HG03039 (cell line): Measurements from ENCODE around the gene FSD1L.

Source experiments
- ATAC-seq: cut with Tn5 transposase; IDR thresholded peaks from one replicate; pipeline ENCODE4 v1.9.1; 2021; ENCODE audit warnings: mild to moderate bottlenecking, moderate library complexity; ENCODE audit not compliant: unreplicated experiment

Gene FSD1L

GRCh38 chr9:105432247-105432842, 15.5 kb upstream of the FSD1L start:
- ATAC-seq, result no peak

- ATAC-seq, result no peak
Measured at GRCh38 chr9:105435453-105435852, 12.4 kb upstream of the FSD1L start.

GRCh38 chr9:105436783-105437182, 11.1 kb upstream of the FSD1L start:
- no peak for ATAC-seq

GRCh38 chr9:105437704-105438103, 10.1 kb upstream of the FSD1L start:
- no peak for ATAC-seq

- no peak for ATAC-seq
Measured at GRCh38 chr9:105438141-105438806, 9.6 kb upstream of the FSD1L start.

GRCh38 chr9:105439428-105439827, 8.4 kb upstream of the FSD1L start:
- ATAC-seq, result no peak

GRCh38 chr9:105441616-105442160, 6.1 kb upstream of the FSD1L start:
- ATAC-seq, result no peak

GRCh38 chr9:105443121-105443520, 4.7 kb upstream of the FSD1L start:
- ATAC-seq, result no peak

GRCh38 chr9:105444130-105444529, 3.7 kb upstream of the FSD1L start:
- no peak for ATAC-seq

- ATAC-seq, result no peak
Measured at GRCh38 chr9:105445203-105445881, 2.5 kb upstream of the FSD1L start.

GRCh38 chr9:105447386-105447813, 434 bp upstream of the FSD1L start:
- no peak for ATAC-seq

GRCh38 chr9:105449081-105449480, 1.2 kb downstream of the FSD1L start:
- no peak for ATAC-seq

GRCh38 chr9:105452185-105452584, 4.4 kb downstream of the FSD1L start:
- ATAC-seq, result no peak

GRCh38 chr9:105455836-105456475, 8.1 kb downstream of the FSD1L start:
- no peak for ATAC-seq

GRCh38 chr9:105457560-105458294, 9.9 kb downstream of the FSD1L start:
- ATAC-seq, result no peak

- ATAC-seq, result no peak
Measured at GRCh38 chr9:105458404-105458803, 10.6 kb downstream of the FSD1L start.

- ATAC-seq, result no peak
Measured at GRCh38 chr9:105459336-105459735, 11.5 kb downstream of the FSD1L start.

GRCh38 chr9:105466898-105467455, 19.1 kb downstream of the FSD1L start:
- ATAC-seq, result no peak

- ATAC-seq, result no peak
Measured at GRCh38 chr9:105468875-105469274, 21.0 kb downstream of the FSD1L start.

GRCh38 chr9:105473221-105473620, 25.4 kb downstream of the FSD1L start:
- ATAC-seq, result no peak
